GM19452 (cell line): Measurements from ENCODE around the gene MUC6.

Experiments
- ATAC-seq: cut with Tn5 transposase; IDR thresholded peaks from one replicate; pipeline ENCODE4 v1.9.1; 2021; ENCODE audit not compliant: unreplicated experiment

The MUC6 gene

GRCh38 chr11:1052133-1053011 lies 15.9 kb upstream of the MUC6 start:
- ATAC-seq, result no peak

- no peak for ATAC-seq
These were observed 15.0 kb upstream of the MUC6 start for GRCh38 chr11:1051356-1052132.

- peak; percentile 71 for ATAC-seq
These were observed 14.2 kb upstream of the MUC6 start for GRCh38 chr11:1050581-1051355.

GRCh38 chr11:1049911-1050580 lies 13.5 kb upstream of the MUC6 start:
- no peak for ATAC-seq

- no peak for ATAC-seq
These were observed 12.9 kb upstream of the MUC6 start for GRCh38 chr11:1049431-1049891.

GRCh38 chr11:1049071-1049405 lies 12.5 kb upstream of the MUC6 start:
- ATAC-seq, result no peak

- no peak for ATAC-seq
These were observed 12.0 kb upstream of the MUC6 start for GRCh38 chr11:1048375-1049070.

- ATAC-seq, result no peak
These were observed 11.2 kb upstream of the MUC6 start for GRCh38 chr11:1047595-1048156.

GRCh38 chr11:1044160-1044559 lies 7.6 kb upstream of the MUC6 start:
- no peak for ATAC-seq

- ATAC-seq, result no peak
These were observed 7.1 kb upstream of the MUC6 start for GRCh38 chr11:1043563-1044096.

- no peak for ATAC-seq
These were observed 6.4 kb upstream of the MUC6 start for GRCh38 chr11:1042626-1043562.

GRCh38 chr11:1041936-1042608 lies 5.6 kb upstream of the MUC6 start:
- ATAC-seq, result no peak

GRCh38 chr11:1041471-1041870 lies 5.0 kb upstream of the MUC6 start:
- no peak for ATAC-seq

- ATAC-seq, result no peak
These were observed 4.6 kb upstream of the MUC6 start for GRCh38 chr11:1041149-1041467.

GRCh38 chr11:1040428-1041148 lies 4.1 kb upstream of the MUC6 start:
- ATAC-seq, result no peak

GRCh38 chr11:1039481-1040427 lies 3.2 kb upstream of the MUC6 start:
- ATAC-seq, result no peak
